Gastrocnemius medialis (tissue), 4 donors: ENCODE measurements around the gene AADAC.

Experiments
- CTCF ChIP-seq, 5 experiments: fragments of 450-650 bp in 3 of 5; fragments of 200-600 bp in 2 of 5; sonication (generic) in 2 of 5; IDR thresholded peaks in 4 of 5; conservative IDR thresholded peaks in 1 of 5; 1 replicate in 4 of 5; 2 replicates in 1 of 5; pipeline ENCODE4 v1.5.1; 2016 to 2019; ENCODE audit warnings: antibody characterized with exemption in 5 of 5, mild to moderate bottlenecking in 3 of 5, moderate library complexity in 3 of 5
- POLR2A ChIP-seq, 2 donors: fragments of 450-650 bp; IDR thresholded peaks; one replicate each; pipeline ENCODE4 v1.6.1; 2017; ENCODE audit warnings: antibody characterized with exemption in 2 of 2, mild to moderate bottlenecking in 2 of 2, moderate library complexity in 2 of 2

- no peak for TF ChIP-seq POLR2A (IDR thresholded peaks at IDR 0.05)
- TF ChIP-seq CTCF (IDR thresholded peaks at IDR 0.05 in 4 of 5, conservative IDR thresholded peaks at IDR 0.05 in 1 of 5): no peak
Observed at GRCh38 chr3:151814588-151814987, 672 bp downstream of the AADAC start.
